NCI-H128 (cell line): ENCODE data around the gene RNF8.

Source experiments
- DNase-seq: peaks from one replicate; lab custom pipeline; 2025; ENCODE audit not compliant: unreplicated experiment; lab: John Stamatoyannopoulos, UW

The RNF8 gene

DNA sequence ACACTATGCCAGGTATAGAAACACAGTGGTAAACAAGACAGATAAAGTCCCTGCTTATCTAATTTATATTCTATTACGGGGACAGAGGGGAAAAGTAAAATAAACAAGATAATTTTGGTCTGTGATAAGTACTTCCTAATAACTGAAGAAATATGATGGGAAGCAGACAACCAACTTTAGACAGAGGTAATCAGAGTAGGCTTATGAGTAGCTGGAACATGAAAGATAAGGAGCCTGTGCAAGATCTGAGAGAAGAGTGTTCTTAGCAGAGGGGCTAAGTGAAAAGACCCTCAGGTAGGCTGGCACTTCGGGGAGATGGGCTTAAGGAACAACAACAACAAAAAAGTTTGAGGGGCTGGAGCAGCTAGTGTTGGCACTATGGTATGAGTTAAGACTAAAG, 4.1 kb downstream of the RNF8 start:
- no peak for DNase-seq

DNA sequence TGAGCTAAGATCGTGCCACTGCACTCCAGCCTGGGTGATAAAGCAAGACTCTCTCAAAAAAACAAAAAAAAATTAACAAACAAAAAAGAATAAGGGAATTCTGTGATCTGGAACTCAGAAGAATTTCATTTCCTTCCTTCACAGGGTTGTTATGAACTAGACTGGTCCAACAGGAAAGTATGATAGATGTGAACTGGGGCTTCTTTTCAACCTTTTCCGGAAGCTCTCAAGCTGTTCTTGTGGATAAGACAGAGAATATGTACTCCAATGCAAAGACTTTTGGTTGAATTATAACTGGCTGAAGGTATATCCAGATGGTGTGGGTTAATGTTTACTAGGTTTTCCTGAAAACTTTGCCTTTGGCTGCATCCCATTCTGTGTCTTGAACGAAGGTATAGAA, 5.3 kb downstream of the RNF8 start:
- DNase-seq, result no peak

DNA sequence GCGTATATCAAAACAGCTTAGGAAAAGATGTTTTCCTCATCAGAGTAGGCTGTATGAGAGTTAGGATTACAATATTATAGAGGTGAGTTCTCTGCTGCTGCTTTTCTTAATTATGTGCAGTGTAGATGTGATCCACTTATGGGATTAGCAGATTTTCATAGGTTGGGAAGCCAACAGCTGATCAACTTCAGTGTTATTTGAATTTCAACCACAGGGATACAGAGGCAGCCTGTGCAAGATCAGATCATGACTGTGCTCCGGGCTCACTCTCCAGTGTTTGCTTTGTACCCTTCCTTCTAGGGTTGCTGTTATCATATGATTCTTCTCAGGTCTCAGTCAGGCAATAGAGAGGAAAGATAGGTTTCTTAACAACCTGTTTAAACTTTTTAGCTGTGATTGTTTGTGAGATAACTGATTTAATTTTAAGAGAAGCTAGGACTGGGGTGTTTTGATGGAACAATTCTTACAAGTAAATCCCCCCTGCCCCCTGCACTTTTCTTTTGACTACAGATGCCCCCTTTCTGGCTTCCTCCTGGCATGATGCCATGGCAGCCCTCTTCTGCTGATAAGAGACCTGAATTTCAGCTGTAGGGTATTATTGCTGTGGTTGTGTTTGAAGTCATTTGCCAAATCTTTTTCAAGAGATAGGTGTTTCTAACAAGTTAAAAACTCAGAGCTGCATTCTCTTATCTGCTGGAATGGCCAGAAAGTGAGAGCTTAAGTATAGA, 8.5 kb downstream of the RNF8 start:
- no peak for DNase-seq

DNA sequence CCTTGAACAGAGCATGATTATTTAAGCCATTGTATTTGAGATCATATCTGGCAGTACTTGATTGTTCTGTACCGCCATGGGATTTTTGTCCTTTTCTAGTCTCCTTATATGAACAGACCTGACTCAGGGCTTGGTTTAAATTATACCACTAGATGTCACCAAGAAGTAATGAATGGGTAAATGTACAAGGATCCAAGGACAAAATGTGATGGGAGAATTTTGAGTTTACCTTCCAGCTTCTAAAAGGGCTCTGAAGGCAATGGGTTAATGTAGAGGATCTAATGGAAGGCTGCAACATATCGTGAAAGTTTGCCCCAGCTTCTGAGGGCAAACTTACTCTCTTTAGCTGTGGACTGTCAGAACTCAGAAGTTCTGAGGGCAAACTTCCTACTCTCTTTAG, 12.0 kb downstream of the RNF8 start:
- no peak for DNase-seq

DNA sequence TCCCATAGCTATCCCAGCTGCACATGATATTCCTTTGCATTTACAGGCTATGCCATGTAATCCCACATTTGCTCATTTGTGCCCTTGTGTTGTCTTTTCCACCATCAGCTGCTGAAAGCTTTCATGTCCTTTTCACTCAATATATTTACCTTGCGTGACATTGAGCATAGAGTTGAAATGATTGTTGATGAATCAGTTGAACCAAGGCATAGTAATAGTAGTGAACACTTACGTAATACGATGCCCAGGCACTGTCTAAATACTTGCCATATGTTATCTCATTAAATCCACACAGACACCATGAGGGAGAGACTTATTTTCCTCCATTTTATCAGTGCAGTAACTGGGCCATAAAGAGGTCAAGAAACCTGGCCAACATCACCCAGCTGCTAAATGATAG, 13.1 kb downstream of the RNF8 start:
- DNase-seq, result no peak

DNA sequence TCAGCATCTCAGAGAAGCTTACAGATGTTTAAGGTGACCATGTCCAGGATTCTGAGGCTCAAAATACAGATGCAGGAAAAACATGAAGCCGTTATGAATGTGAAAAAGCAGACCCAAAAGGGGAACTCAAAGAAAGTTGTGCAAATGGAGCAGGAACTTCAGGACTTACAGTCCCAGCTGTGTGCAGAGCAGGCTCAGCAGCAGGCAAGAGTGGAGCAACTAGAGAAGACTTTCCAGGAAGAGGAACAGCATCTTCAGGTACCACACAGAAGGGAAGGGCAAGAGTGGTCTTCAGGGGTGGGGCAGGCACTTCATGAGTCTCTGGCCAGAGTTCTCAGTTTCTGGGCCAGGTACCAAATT, 15.2 kb downstream of the RNF8 start:
- no peak for DNase-seq

DNA sequence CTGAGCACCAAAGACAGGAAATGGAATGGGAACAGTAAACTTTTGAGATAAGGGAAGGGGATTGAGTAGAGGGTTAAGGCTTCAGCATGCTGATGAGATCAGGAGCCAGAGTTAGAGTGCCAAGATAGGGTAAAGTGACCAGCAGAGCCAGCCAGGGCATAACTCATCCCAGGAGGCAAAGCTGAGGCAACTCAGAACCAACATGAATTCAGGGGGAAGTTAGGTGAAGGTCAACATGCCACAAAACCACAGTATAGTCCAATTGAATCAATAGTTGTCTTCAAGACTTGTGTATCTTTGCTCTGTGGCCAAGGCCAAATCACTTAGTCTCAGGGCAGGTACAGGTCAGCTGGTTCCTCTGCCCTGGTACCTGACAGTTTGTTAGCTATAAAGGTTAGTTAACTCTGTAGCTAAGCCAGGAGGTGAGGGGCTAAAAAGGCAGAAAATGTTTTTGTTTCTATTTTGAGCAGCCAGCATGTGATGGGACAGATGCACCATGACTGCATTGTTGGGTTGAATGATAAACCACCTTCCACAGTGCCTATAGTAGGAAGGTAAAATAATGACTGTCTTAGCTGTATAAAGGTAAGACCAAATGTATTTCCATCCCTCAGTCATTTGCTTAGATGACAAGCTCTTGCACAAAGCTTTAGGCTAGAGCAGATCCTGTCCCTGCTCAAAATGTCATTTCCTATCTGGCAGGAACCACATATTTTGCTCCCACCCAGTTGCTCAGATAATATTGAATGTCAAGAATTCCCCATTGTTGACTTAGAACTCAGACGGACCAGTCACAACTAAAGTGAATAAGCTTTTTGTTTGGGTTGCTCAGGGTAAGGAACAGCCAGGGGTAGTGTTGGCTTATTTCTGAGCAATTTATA, 15.8 kb downstream of the RNF8 start:
- DNase-seq, result no peak

DNA sequence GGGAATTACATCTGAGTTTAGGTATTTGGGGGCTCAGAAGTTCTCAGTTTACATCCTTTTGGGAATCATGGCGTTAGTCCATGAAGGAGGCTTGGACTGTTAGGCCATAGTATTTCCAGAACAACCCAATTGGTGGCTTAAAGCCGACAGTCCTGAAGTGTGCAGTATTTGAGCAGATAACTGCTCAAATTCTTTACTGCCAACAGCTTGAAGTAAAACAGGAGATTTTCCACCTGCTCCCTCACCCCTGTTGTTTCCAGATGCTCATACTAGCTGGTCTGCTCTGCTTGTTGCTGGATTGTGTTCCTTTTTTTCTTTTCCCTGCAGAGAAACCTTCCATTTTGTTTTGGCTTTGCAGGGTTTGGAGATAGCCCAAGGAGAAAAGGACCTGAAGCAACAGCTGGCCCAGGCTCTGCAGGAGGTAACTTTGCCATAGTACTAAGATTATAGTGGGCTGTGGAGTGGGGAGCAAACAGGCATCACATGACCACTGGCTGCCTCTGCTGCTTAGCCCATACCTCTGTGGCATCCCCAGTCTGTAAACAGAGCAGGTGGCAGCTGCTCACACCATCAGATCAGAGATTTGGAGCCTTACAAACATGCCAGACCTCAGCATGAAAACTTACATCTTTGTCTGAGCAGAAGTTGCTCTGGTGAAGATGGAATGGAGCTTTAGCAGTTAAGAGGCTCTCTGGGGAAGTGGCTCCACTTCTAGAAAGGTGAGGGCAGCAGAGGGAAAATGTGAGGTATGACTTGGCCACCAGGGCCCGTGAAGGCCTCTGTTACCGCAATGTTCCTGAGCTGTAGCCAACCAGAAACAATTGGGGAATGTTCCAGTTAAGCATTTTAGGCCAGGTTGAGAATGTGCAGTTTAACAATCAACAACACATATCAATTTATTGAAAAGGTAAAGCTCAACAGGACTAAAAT, 17.6 kb downstream of the RNF8 start:
- DNase-seq, result no peak

DNA sequence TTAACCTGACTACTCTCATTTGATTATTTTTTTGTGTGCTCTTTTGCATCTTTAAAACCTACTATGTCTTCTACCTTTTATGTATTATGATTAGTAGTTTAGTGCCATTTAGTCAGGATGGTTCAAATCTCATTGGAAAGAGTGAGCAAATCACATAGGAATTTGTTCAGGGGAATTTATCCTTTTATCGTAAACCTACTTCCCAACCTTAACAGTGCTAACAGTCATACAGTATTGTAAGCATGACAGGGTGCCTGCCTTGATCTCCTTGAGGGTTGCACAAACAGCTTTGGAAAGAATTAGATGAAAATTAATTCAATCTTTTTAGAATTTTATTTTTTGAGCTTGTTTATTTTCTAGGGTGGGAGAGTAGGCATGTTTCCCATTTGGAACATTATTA, 18.3 kb downstream of the RNF8 start:
- no peak for DNase-seq

DNA sequence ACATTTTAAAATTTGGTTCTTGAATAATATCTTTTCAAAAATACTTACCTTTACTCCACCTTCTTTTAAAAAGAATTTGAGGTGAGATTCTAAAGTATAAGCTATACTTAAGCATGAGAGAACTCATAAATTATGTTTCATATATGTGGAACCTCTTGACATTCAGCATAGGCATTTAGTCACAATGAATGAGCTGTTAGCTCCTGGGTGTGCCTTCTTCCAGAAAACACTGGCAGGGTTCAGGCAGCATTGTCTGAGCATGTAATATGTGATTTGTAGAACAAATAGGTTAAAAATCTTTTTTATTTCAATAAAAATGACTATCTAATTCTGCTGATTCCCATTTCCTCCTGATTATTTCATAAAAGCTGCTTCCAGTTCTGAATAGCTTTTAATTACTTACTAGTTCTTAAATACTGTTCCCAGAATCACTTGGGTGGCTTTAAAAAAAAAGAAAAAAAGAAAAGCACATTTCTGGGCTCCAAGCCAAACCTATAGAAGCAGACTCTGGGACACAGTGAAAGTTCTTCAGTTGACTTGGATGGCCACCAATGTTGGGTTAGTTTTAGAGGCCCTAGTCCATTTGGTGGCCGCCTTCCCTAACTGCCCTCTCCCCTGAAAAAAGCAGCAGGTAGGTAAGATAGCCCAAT, 20.2 kb downstream of the RNF8 start:
- DNase-seq, result no peak

DNA sequence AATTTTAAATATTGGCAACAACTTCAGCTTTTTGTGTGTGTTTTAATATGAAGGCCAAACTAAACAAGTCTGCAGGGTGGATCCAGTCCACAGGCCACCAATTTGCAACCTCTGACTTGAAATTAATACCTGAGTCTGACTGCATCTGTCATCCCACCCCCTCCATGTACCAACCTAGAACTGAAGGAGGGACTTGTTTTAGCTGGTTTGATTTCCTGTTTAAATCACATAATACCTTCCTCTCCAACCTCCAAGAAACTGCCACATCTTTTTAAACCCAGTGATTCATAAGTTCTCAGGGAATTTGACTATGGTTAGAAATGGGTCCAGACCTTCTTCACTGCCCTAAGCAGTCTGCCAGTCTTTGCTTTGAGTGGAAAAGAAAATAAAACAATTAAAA, 21.6 kb downstream of the RNF8 start:
- DNase-seq, result no peak

DNA sequence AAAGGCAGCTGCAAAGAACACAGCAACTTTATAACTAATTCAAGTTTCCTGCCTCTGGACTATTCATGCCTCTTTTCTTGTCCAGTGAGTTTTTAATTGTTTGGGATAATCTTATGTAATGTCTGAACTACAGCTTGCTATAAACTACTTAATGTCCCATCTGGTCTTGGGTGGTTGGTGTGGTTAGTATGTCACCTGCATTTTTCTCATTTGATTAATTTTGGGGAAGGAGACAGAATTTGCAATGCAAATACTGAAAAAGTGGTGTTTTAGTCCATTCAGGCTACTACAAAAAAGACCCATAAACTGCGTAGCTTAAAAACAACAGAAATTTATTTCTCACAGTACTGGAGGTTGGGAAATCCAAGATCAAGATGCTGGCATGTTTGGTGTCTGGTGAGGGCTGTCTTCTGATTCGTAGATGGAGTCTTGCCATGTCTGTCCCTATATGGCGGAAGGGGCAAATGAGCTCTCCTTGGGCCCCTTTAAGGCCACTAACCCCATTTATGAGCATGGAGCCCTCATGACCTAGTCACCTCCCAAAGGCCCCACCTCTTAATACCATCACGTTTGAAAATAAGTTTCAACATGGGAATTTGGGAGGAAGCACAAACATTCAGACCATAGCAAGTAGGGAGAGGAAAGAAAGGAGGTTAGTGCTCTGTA, 22.4 kb downstream of the RNF8 start:
- DNase-seq, result no peak

DNA sequence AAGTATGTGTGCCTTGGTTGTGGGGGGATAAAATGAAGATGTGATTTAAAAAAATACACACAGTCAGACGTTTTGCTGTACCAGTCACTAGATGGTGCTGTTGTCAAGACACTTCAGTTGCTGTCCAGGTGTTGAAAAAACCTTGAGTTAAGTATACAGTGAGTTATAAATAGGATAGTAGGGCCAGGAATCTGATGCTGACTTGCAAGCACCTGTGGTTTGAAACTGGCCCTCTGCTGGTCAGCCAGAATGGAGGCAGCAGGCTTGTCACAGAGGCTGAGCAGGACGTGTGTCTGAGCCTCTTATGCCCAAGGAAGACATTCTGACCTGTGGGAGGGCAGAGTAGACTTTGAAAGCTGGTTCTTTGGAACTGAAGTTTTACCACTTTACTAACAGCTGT, 27.8 kb downstream of the RNF8 start:
- peak; percentile 50 for DNase-seq

DNA sequence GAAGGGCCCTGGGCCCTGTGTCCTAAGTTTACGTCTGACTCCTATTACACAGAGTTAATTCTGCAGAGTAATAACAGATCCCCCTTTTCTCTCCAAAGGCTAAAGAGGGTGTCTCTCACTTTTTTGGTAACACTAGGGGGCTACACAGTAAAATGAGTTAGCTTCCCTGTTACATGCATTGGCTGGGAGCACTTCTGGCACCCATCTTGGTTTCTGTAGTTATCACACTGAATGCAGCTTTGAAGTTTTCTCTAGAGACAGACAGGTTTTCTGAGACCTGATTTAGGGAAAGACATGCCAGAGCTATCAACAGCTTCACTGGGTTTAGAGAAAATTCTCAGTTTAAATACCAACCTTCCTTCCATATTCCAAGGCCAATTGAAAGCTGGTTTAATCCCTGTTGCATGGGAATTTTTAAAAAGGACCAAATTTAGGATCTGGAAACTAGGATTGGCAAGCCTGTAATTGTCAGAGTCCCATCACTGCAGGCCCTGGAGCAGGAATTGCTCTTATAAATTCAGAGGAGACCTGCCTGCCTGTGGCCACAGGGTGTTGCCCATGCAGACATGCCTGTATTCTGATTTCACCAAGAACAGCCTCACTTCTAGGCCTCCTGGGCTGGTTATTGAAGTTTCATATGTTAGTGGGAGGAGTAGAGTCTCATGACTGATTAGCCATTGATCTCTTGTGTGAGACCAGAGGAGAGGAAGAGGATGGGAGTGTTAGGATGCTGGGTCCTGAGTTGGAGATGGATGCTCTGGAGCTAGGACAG, 29.4 kb downstream of the RNF8 start:
- DNase-seq, result no peak

DNA sequence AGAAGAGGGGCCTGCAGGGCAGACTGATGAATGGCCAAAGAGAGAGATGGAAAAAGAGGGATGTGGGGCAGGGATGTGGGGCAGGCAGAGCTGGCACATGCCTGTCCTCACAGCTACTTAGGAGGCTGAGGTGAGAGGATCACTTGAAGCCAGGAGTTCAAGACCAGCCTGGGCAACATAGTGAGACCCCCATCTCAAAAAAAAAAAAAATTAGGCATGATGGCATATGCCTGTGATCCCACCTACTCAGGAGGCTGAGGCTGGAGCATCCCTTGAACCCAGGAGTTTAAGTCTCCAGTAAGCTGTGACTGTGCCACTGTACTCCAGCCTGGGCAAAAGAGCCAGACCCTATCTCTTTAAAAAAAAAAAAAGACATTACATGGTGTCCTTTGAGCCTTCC, 34.8 kb downstream of the RNF8 start:
- DNase-seq, result no peak

DNA sequence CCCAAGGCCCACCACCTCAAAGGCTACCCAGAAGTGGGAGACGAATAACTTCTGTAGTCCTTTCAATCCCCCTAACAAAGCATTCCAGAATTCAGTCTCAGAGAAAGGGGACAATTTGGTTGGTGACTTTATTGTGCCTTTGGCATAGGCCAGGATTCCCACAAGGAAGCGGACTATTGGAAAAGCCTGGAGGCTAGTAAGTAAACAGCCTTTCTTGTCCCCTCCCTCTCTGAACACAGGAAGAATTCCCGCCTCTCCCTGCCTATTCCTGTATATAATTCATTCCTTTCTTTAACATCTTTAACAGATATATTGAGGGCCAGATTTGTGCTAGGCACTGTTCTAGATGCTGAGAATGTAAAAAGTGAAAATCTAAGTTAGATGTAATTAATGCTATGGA, 36.1 kb downstream of the RNF8 start:
- no peak for DNase-seq

DNA sequence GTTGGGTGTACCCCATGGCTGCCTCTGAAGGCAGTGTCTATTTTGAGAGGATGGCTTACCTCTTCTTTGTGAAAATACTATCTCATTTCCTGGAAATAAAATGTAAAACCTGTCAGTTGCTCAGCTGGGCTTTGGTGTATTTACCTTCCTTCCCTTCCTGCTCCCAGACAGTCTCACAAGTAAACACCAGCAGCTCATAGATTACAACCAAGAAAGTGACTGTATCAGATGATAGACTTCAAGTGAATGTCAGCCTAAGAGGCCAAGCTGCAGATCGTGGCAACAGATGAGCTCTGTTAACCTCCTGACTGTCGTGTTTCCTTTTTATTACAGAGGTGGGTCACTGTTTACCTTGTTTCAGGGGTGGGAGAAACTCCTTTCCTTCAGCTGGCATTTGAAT, 37.3 kb downstream of the RNF8 start:
- DNase-seq, result no peak

DNA sequence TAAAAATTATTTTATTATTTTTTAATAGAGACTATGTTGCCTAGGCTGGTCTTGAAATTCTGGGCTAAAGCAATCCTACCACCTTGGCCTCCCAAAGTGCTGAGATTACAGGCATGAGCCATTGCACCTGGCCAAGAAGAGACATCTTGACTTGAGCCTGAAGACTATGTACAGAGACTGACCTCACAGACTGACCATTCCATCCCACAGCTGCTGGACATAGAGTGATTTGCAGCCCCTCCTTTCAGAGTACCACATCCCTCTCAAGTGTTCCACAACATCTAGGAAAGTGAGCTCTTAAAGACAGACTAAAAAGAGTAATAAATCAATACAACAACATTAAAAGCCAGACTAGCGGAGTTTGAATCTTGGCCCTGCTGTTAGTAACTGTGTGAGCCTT, 39.0 kb downstream of the RNF8 start:
- no peak for DNase-seq

DNA sequence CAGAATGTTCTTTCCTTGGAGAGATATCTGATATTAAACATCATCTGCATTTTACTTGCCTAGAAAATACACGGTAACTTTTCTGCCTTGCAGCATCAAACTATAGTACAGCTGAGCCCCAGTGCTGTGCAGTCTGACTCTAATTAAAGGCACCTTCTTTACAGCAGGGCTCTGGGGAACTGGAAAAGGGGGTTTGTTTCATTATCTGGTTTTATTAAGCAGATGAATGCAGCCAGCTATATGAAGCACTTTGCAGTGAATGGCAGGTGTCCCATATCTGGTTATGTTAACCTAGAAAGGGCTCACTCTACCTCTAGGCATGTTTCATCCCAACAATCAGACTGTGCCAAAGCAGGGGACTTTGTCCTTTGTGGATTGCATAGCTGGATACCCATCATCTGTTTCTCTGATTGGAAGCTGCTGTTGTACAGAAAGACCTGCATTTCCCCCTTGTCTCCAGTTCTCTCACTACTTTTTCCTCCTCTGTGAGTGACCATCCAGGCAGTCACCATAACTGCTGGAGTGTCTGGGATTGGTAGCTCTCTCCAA, 39.7 kb downstream of the RNF8 start:
- DNase-seq, result no peak
